ENCODE data around the gene GPR143.
"Not testable (repeated sequence)": the region's sequence is repeated elsewhere in the genome, so short reads cannot be mapped to it uniquely, and the experiment has no call there.

GPR143 gene

GRCh38 chrX:9765737-9766097, at the start of gene GPR143:
GPR143 (minus strand) TSS chrX:9765847; CDS start chrX:9765817, 30 bp downstream.
- no peak for DNase-seq
- no peak within 1 kb of the TSS for H3K27ac Mint-ChIP-seq
- no peak for ATAC-seq (replicated peaks)
- peaks cover 0 to 1% of the 10 kb centered on the region in 2 donors for H3K9me3 Mint-ChIP-seq
- peaks cover 19 to 21% of the 10 kb centered on the region in 2 donors for H3K27me3 Mint-ChIP-seq
- H3K4me1 Mint-ChIP-seq = peaks cover 2 to 4% of the 10 kb centered on the region in 2 donors
- H3K36me3 Mint-ChIP-seq = no peaks in the 10 kb centered on the region
- H3K4me3 Mint-ChIP-seq = peak within 1 kb of the TSS in 1 of 2 donors; percentile 32

- H3K27me3 Mint-ChIP-seq; H3K9me3 Mint-ChIP-seq; H3K4me1 Mint-ChIP-seq; H3K36me3 Mint-ChIP-seq; DNase-seq; ATAC-seq (replicated peaks); H3K27ac Mint-ChIP-seq; H3K4me3 Mint-ChIP-seq: not testable (repeated sequence)
Measured at GRCh38 chrX:9811086-9811485, 45.4 kb upstream of the GPR143 start.

- H3K4me3 Mint-ChIP-seq; H3K27me3 Mint-ChIP-seq; H3K9me3 Mint-ChIP-seq; H3K36me3 Mint-ChIP-seq; ATAC-seq (replicated peaks); H3K27ac Mint-ChIP-seq; H3K4me1 Mint-ChIP-seq; DNase-seq: not testable (repeated sequence)
Measured at GRCh38 chrX:9809876-9810275, 44.2 kb upstream of the GPR143 start.

GRCh38 chrX:9807355-9808182, 41.9 kb upstream of the GPR143 start:
- no peak overlapping the region for H3K27ac Mint-ChIP-seq
- no peaks in the 10 kb centered on the region for H3K9me3 Mint-ChIP-seq
- no peak overlapping the region for H3K4me3 Mint-ChIP-seq

GRCh38 chrX:9805956-9806355, 40.3 kb upstream of the GPR143 start:
- ATAC-seq (replicated peaks) = no peak
- peaks cover 0 to under 1% of the 10 kb centered on the region in 2 donors for H3K27me3 Mint-ChIP-seq

More at GRCh38 chrX:9807355-9808182, 41.9 kb upstream of the GPR143 start:
- DNase-seq = no peak
- no peak for ATAC-seq (replicated peaks)
- no peaks in the 10 kb centered on the region for H3K4me1 Mint-ChIP-seq
- H3K36me3 Mint-ChIP-seq = no peaks in the 10 kb centered on the region
- peaks cover 0 to 4% of the 10 kb centered on the region in 2 donors for H3K27me3 Mint-ChIP-seq

GRCh38 chrX:9804444-9804843, 38.8 kb upstream of the GPR143 start:
- ATAC-seq (replicated peaks) (no peak), DNase-seq (no peak)
- no peak overlapping the region for H3K27ac Mint-ChIP-seq
- H3K4me1 Mint-ChIP-seq = no peaks in the 10 kb centered on the region
- peaks cover 6 to 10% of the 10 kb centered on the region in 2 donors for H3K36me3 Mint-ChIP-seq
- peaks cover 7 to 10% of the 10 kb centered on the region in 2 donors for H3K27me3 Mint-ChIP-seq
- peaks cover 9 to 11% of the 10 kb centered on the region in 2 donors for H3K9me3 Mint-ChIP-seq
- H3K4me3 Mint-ChIP-seq = no peak overlapping the region

More at GRCh38 chrX:9805956-9806355, 40.3 kb upstream of the GPR143 start:
- no peak for DNase-seq
- peaks cover 0 to under 1% of the 10 kb centered on the region in 2 donors for H3K36me3 Mint-ChIP-seq
- peaks cover under 1% of the 10 kb centered on the region in 2 donors for H3K9me3 Mint-ChIP-seq
- no peak overlapping the region for H3K27ac Mint-ChIP-seq
- no peaks in the 10 kb centered on the region for H3K4me1 Mint-ChIP-seq
- H3K4me3 Mint-ChIP-seq = no peak overlapping the region

- Mint-ChIP-seq H3K27ac (no peak overlapping the region), H3K9me3 (peaks cover 9 to 12% of the 10 kb centered on the region in 2 donors), H3K27me3 (peaks cover 7 to 11% of the 10 kb centered on the region in 2 donors), H3K4me3 (no peak overlapping the region), H3K36me3 (peaks cover 6 to 10% of the 10 kb centered on the region in 2 donors), H3K4me1 (no peaks in the 10 kb centered on the region)
- ATAC-seq (replicated peaks) (no peak), DNase-seq (no peak)
Measured at GRCh38 chrX:9802737-9803136, 37.1 kb upstream of the GPR143 start.

GRCh38 chrX:9797384-9798360, 32.0 kb upstream of the GPR143 start:
- Mint-ChIP-seq H3K4me1 (no peaks in the 10 kb centered on the region), H3K27ac (no peak overlapping the region), H3K9me3 (peaks cover 17 to 20% of the 10 kb centered on the region in 2 donors)

GRCh38 chrX:9794495-9794894, 28.8 kb upstream of the GPR143 start:
- Mint-ChIP-seq H3K4me3 (no peak overlapping the region), H3K27me3 (peaks cover 23 to 27% of the 10 kb centered on the region in 2 donors), H3K9me3 (peaks cover 9% of the 10 kb centered on the region in 2 donors), H3K36me3 (peaks cover under 1% of the 10 kb centered on the region in 2 donors), H3K27ac (no peak overlapping the region), H3K4me1 (no peaks in the 10 kb centered on the region)
- ATAC-seq (replicated peaks) (no peak), DNase-seq (no peak)

More at GRCh38 chrX:9797384-9798360, 32.0 kb upstream of the GPR143 start:
- Mint-ChIP-seq H3K36me3 (peaks cover 6 to 10% of the 10 kb centered on the region in 2 donors), H3K27me3 (peaks cover 21 to 22% of the 10 kb centered on the region in 2 donors), H3K4me3 (no peak overlapping the region)
- ATAC-seq (replicated peaks) (no peak), DNase-seq (no peak)

GRCh38 chrX:9790866-9791265, 25.2 kb upstream of the GPR143 start:
- H3K36me3 Mint-ChIP-seq = no peaks in the 10 kb centered on the region
- H3K4me1 Mint-ChIP-seq = no peaks in the 10 kb centered on the region
- ATAC-seq (replicated peaks) = no peak
- H3K27ac Mint-ChIP-seq = no peak overlapping the region
- DNase-seq = no peak
- peaks cover 7 to 12% of the 10 kb centered on the region in 2 donors for H3K9me3 Mint-ChIP-seq
- no peak overlapping the region for H3K4me3 Mint-ChIP-seq
- H3K27me3 Mint-ChIP-seq = peaks cover 28 to 49% of the 10 kb centered on the region in 2 donors

- H3K4me1 Mint-ChIP-seq = no peaks in the 10 kb centered on the region
- H3K9me3 Mint-ChIP-seq = peaks cover 0 to 4% of the 10 kb centered on the region in 2 donors
- H3K36me3 Mint-ChIP-seq = no peaks in the 10 kb centered on the region
- ATAC-seq (replicated peaks) (no peak), DNase-seq (no peak)
- H3K27me3 Mint-ChIP-seq = peaks cover 26 to 39% of the 10 kb centered on the region in 2 donors
- H3K4me3 Mint-ChIP-seq = no peak overlapping the region
- H3K27ac Mint-ChIP-seq = no peak overlapping the region
Measured at GRCh38 chrX:9789555-9789954, 23.9 kb upstream of the GPR143 start.

GRCh38 chrX:9788911-9789310, 23.3 kb upstream of the GPR143 start:
- no peak for ATAC-seq (replicated peaks)
- Mint-ChIP-seq H3K9me3 (peaks cover 0 to 4% of the 10 kb centered on the region in 2 donors), H3K36me3 (no peaks in the 10 kb centered on the region), H3K27me3 (peaks cover 26 to 41% of the 10 kb centered on the region in 2 donors), H3K4me3 (no peak overlapping the region), H3K4me1 (no peaks in the 10 kb centered on the region), H3K27ac (no peak overlapping the region)
- no peak for DNase-seq

GRCh38 chrX:9786798-9787635, 21.4 kb upstream of the GPR143 start:
- ATAC-seq (replicated peaks) (no peak), DNase-seq (no peak)
- Mint-ChIP-seq H3K27me3 (peaks cover 26 to 47% of the 10 kb centered on the region in 2 donors), H3K9me3 (peaks cover 0 to 4% of the 10 kb centered on the region in 2 donors), H3K36me3 (no peaks in the 10 kb centered on the region), H3K27ac (no peak overlapping the region), H3K4me3 (peak overlapping the region; percentile 52 to 65), H3K4me1 (no peaks in the 10 kb centered on the region)
